Hair follicular keratinocyte (primary cell): ENCODE data around the gene GJA8. TPM values are rescaled to one million over a fixed set of nuclear protein-coding genes. Genes with fewer than 3 reads are reported as not detected.

Experiments used
- total RNA-seq: library from RNA; depleted of rRNA; stranded (reverse); fragments of >200 nt; gene quantifications from 2 replicates; pipeline ENCODE4 v1.2.3, GENCODE V29; 2015

The GJA8 gene
- total RNA-seq = not detected in 2 replicates

DNA sequence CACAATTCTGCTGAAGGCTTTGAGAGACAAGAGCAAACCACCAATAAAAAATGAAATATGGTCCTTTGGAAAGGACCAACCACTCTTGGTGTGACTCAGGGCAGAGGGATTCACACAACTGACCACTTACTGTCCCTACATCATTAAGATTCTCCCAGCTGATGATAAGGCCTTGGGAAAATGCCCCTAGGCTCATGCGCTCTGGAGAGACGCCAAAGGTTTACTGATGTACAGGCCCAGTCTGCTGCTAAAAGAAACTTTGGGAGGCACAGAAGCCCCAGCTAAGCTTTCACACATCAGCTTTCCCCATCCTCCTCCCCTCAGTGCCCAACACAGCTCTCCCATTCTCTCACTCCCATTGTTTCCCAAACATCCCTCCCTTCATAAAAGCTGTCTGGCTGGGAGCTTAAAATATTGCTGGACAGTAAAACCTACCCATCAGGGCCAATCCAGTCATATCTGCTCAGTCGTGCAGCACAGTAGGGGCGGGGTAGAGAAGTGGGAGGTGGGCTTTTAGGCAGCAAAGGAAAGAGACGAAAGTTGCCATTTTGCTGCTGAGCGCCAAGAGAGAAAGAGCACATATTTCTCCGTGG, at the start of gene GJA8:
GJA8 (plus strand) TSS at position 543 of the 593 bp plus-strand sequence. CDS start 5,161 bp downstream, outside the sequence.

DNA sequence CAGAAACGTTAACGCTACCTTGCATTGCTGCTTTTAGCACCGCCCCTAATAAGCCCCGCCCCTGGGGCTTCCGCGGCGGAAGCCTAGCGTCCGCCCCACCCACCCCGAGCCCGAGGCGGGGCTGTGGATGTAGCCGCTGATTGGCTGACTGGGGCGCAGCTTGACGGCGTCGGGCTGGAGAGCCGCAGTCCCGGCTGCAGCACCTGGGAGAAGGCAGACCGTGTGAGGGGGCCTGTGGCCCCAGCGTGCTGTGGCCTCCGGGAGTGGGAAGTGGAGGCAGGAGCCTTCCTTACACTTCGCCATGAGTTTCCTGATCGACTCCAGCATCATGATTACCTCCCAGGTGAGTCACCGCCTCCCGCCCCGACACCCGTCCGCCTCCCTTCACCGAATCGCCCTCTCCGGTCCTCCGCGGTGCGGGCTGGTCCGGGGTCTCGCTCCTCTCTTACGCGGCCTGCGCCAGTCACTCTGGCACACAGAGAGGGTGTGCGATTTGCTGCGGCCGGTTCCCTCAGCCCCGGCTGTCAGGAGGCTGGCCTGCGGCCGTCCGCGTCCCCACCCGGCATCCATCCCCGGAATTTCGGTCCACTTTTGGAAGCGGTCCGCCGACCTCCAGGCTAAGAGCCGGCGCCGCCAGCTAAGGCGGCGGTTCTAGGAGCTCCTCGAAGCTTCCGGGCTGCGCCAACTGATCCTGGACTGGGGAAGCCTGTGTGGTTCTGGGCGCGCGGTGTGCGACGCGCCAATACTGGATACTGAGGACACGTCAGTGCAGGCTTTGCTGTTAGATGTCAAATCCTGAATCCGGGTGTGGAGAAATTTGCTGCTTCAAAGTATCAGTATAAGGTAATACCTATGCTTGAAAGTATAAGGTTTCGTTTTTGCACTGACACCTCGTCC, 25.9 kb downstream of the GJA8 start, which contains the start of gene GPR89B:
GPR89B (plus strand) TSS at position 185 of the 897 bp plus-strand sequence; CDS start at position 302, 117 bp downstream.

Other genes with a start within 250 kb of the GJA8 start
- gene ACP6, start 232.3 kb upstream of the GJA8 start, total RNA-seq = 17.3 and 22.7 TPM in 2 replicates
- 0.55 and 2.7 TPM in 2 replicates for gene GJA5, start 142.2 kb upstream of the GJA8 start, total RNA-seq
- 12.0 and 20.9 TPM in 2 replicates for gene GPR89B, start 25.6 kb downstream of the GJA8 start, total RNA-seq
- gene NBPF11, start 249.5 kb downstream of the GJA8 start, total RNA-seq = 1.6 and 3.4 TPM in 2 replicates